HEK293 (cell line): Measurements from ENCODE around the gene GBX1.

Source experiments
- GLI4 ChIP-seq: fragments of 450-650 bp; formaldehyde crosslinking; IDR thresholded peaks from 2 replicates; pipeline ENCODE4 v1.5.1; 2016; ENCODE audit warnings: missing biosample characterization, missing genetic modification characterization
- KLF9 ChIP-seq: fragments of 450-650 bp; formaldehyde crosslinking; IDR thresholded peaks from 2 replicates; pipeline ENCODE4 v1.5.1; 2016; ENCODE audit warnings: missing biosample characterization, missing genetic modification characterization, low read depth
- ZFP37 ChIP-seq: fragments of 450-650 bp; formaldehyde crosslinking; IDR thresholded peaks from 2 replicates; pipeline ENCODE4 v1.5.1; 2016; ENCODE audit warnings: missing biosample characterization, missing genetic modification characterization
- ZNF16 ChIP-seq: fragments of 450-650 bp; formaldehyde crosslinking; IDR thresholded peaks from 2 replicates; pipeline ENCODE4 v1.5.1; 2016; ENCODE audit warnings: low read depth, missing biosample characterization, missing genetic modification characterization
- ZNF335 ChIP-seq: fragments of 450-650 bp; formaldehyde crosslinking; conservative IDR thresholded peaks from 2 replicates; pipeline ENCODE4 v1.5.1; 2016; ENCODE audit warnings: missing biosample characterization, missing genetic modification characterization
- ZNF366 ChIP-seq: fragments of 450-650 bp; formaldehyde crosslinking; conservative IDR thresholded peaks from 2 replicates; pipeline ENCODE4 v1.5.1; 2016; ENCODE audit warnings: missing biosample characterization, missing genetic modification characterization
- ZNF514 ChIP-seq: fragments of 450-650 bp; formaldehyde crosslinking; IDR thresholded peaks from 2 replicates; pipeline ENCODE4 v1.5.1; 2016; ENCODE audit warnings: missing biosample characterization, missing genetic modification characterization
- ZNF600 ChIP-seq: fragments of 450-650 bp; formaldehyde crosslinking; IDR thresholded peaks from 2 replicates; pipeline ENCODE4 v1.5.1; 2016; ENCODE audit warnings: missing biosample characterization, missing genetic modification characterization
- ZNF629 ChIP-seq: fragments of 450-650 bp; formaldehyde crosslinking; IDR thresholded peaks from 2 replicates; pipeline ENCODE4 v1.5.1; 2017; ENCODE audit warnings: missing biosample characterization, missing genetic modification characterization
- ZNF792 ChIP-seq: fragments of 450-650 bp; formaldehyde crosslinking; IDR thresholded peaks from 2 replicates; pipeline ENCODE4 v1.5.1; 2016; ENCODE audit warnings: missing biosample characterization, missing genetic modification characterization
- TF ChIP-seq, protein P1 (sequence below): fragments of 450-650 bp; formaldehyde crosslinking; IDR thresholded peaks from 2 replicates; pipeline ENCODE4 v1.5.1; 2017; ENCODE audit warnings: missing biosample characterization, missing genetic modification characterization
- TF ChIP-seq, protein P2 (sequence below): fragments of 450-650 bp; formaldehyde crosslinking; IDR thresholded peaks from 2 replicates; pipeline ENCODE4 v1.5.1; 2016; ENCODE audit warnings: missing biosample characterization, missing genetic modification characterization
- TF ChIP-seq, protein P3 (sequence below): fragments of 450-650 bp; formaldehyde crosslinking; IDR thresholded peaks from 2 replicates; pipeline ENCODE4 v1.5.1; 2016; ENCODE audit warnings: missing biosample characterization, missing genetic modification characterization
- TF ChIP-seq, protein P4 (sequence below): fragments of 450-650 bp; formaldehyde crosslinking; conservative IDR thresholded peaks from 2 replicates; pipeline ENCODE4 v1.5.1; 2016; ENCODE audit warnings: low read depth, missing biosample characterization, missing genetic modification characterization
- TF ChIP-seq, protein P5 (sequence below): fragments of 450-650 bp; formaldehyde crosslinking; IDR thresholded peaks from 2 replicates; pipeline ENCODE4 v1.5.1; 2016; ENCODE audit warnings: missing biosample characterization, missing genetic modification characterization
- TF ChIP-seq, protein P6 (sequence below): fragments of 450-650 bp; formaldehyde crosslinking; IDR thresholded peaks from 2 replicates; pipeline ENCODE4 v1.5.1; 2016; ENCODE audit warnings: missing biosample characterization, missing genetic modification characterization
- TF ChIP-seq, protein P7 (sequence below): fragments of 450-650 bp; formaldehyde crosslinking; optimal IDR thresholded peaks from 2 replicates; pipeline ENCODE3; 2016; ENCODE audit warnings: missing biosample characterization, mild to moderate bottlenecking, missing genetic modification characterization
- TF ChIP-seq, protein P8 (sequence below): fragments of 450-650 bp; formaldehyde crosslinking; IDR thresholded peaks from 2 replicates; pipeline ENCODE4 v1.5.1; 2016; ENCODE audit warnings: missing biosample characterization, missing genetic modification characterization
- TF ChIP-seq, protein P9 (sequence below): fragments of 450-650 bp; formaldehyde crosslinking; IDR thresholded peaks from 2 replicates; pipeline ENCODE4 v1.5.1; 2017; ENCODE audit warnings: missing biosample characterization, mild to moderate bottlenecking, missing genetic modification characterization, moderate library complexity

The GBX1 gene

DNA sequence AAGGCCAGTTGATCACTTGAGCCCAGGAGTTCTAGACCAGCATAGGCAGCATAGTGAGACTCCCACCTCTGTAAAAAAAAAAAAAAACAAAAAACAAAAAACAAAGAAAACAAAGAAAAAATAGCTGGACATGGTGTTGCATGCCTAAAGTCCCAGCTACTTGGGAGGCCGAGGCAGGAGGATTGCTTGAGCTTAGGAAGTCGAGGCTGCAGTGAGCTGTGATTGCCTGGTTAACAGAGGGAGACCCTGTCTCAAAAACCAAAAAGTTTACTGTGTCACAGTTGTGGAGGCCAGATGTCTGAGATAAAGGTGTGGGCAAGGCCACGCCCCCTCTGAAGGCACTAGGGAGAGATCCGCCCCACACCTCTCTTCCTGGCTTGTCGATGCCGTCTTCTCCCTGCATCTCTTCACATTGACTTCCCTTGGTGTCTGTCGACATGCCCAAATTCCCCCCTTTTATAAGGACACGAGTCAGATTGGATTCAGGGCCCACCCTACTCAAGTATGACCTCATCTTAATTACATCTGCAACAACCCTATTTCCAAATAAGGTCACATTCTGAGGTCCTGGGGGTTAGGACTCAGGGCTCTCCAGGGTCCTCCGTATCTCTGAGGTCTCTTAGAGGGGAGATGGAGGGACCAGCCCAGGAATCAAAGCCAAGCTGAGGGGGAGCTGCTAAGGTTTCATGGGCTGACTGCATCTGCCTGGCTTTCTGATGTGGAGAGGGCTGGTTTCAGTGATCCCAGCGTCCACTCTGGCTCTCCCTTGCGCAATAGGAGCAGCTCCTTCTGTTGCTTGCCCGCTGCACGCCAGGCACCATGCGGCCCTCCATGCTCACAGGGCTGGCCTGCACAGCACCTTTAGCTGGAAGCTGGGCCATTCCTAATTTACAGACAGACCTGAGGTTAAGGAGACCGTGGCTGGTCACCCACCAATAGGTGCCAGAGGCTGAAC, 58.1 kb downstream of the GBX1 start (continued):
- TF ChIP-seq, protein P1, sequence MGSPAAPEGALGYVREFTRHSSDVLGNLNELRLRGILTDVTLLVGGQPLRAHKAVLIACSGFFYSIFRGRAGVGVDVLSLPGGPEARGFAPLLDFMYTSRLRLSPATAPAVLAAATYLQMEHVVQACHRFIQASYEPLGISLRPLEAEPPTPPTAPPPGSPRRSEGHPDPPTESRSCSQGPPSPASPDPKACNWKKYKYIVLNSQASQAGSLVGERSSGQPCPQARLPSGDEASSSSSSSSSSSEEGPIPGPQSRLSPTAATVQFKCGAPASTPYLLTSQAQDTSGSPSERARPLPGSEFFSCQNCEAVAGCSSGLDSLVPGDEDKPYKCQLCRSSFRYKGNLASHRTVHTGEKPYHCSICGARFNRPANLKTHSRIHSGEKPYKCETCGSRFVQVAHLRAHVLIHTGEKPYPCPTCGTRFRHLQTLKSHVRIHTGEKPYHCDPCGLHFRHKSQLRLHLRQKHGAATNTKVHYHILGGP = no peak
- TF ChIP-seq, protein P2, sequence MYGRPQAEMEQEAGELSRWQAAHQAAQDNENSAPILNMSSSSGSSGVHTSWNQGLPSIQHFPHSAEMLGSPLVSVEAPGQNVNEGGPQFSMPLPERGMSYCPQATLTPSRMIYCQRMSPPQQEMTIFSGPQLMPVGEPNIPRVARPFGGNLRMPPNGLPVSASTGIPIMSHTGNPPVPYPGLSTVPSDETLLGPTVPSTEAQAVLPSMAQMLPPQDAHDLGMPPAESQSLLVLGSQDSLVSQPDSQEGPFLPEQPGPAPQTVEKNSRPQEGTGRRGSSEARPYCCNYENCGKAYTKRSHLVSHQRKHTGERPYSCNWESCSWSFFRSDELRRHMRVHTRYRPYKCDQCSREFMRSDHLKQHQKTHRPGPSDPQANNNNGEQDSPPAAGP (tag by site-specific recombination) = peak; percentile 45; the same call in 1 of the 2 replicates
- TF ChIP-seq ZFP37 (tag by site-specific recombination) (no peak), ZNF629 (tag by site-specific recombination) (peak; percentile 40; the same call in 1 of the 2 replicates), GLI4 (tag by site-specific recombination) (no peak), ZNF366 (tag by site-specific recombination) (peak; percentile 58), KLF9 (tag by site-specific recombination) (peak; percentile 73), ZNF600 (tag by site-specific recombination) (0 out of 2 replicates have a peak, but pooled peaks have one; percentile 14), ZNF514 (tag by site-specific recombination) (no peak), ZNF792 (tag by site-specific recombination) (no peak), ZNF335 (tag by site-specific recombination) (peak; percentile 81), ZNF16 (tag by site-specific recombination) (no peak)
- TF ChIP-seq, protein P3, sequence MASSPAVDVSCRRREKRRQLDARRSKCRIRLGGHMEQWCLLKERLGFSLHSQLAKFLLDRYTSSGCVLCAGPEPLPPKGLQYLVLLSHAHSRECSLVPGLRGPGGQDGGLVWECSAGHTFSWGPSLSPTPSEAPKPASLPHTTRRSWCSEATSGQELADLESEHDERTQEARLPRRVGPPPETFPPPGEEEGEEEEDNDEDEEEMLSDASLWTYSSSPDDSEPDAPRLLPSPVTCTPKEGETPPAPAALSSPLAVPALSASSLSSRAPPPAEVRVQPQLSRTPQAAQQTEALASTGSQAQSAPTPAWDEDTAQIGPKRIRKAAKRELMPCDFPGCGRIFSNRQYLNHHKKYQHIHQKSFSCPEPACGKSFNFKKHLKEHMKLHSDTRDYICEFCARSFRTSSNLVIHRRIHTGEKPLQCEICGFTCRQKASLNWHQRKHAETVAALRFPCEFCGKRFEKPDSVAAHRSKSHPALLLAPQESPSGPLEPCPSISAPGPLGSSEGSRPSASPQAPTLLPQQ = peak; percentile 95
- TF ChIP-seq, protein P4, sequence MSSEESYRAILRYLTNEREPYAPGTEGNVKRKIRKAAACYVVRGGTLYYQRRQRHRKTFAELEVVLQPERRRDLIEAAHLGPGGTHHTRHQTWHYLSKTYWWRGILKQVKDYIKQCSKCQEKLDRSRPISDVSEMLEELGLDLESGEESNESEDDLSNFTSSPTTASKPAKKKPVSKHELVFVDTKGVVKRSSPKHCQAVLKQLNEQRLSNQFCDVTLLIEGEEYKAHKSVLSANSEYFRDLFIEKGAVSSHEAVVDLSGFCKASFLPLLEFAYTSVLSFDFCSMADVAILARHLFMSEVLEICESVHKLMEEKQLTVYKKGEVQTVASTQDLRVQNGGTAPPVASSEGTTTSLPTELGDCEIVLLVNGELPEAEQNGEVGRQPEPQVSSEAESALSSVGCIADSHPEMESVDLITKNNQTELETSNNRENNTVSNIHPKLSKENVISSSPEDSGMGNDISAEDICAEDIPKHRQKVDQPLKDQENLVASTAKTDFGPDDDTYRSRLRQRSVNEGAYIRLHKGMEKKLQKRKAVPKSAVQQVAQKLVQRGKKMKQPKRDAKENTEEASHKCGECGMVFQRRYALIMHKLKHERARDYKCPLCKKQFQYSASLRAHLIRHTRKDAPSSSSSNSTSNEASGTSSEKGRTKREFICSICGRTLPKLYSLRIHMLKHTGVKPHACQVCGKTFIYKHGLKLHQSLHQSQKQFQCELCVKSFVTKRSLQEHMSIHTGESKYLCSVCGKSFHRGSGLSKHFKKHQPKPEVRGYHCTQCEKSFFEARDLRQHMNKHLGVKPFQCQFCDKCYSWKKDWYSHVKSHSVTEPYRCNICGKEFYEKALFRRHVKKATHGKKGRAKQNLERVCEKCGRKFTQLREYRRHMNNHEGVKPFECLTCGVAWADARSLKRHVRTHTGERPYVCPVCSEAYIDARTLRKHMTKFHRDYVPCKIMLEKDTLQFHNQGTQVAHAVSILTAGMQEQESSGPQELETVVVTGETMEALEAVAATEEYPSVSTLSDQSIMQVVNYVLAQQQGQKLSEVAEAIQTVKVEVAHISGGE = no peak
- TF ChIP-seq, protein P5, sequence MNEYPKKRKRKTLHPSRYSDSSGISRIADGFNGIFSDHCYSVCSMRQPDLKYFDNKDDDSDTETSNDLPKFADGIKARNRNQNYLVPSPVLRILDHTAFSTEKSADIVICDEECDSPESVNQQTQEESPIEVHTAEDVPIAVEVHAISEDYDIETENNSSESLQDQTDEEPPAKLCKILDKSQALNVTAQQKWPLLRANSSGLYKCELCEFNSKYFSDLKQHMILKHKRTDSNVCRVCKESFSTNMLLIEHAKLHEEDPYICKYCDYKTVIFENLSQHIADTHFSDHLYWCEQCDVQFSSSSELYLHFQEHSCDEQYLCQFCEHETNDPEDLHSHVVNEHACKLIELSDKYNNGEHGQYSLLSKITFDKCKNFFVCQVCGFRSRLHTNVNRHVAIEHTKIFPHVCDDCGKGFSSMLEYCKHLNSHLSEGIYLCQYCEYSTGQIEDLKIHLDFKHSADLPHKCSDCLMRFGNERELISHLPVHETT = no peak
- TF ChIP-seq, protein P6, sequence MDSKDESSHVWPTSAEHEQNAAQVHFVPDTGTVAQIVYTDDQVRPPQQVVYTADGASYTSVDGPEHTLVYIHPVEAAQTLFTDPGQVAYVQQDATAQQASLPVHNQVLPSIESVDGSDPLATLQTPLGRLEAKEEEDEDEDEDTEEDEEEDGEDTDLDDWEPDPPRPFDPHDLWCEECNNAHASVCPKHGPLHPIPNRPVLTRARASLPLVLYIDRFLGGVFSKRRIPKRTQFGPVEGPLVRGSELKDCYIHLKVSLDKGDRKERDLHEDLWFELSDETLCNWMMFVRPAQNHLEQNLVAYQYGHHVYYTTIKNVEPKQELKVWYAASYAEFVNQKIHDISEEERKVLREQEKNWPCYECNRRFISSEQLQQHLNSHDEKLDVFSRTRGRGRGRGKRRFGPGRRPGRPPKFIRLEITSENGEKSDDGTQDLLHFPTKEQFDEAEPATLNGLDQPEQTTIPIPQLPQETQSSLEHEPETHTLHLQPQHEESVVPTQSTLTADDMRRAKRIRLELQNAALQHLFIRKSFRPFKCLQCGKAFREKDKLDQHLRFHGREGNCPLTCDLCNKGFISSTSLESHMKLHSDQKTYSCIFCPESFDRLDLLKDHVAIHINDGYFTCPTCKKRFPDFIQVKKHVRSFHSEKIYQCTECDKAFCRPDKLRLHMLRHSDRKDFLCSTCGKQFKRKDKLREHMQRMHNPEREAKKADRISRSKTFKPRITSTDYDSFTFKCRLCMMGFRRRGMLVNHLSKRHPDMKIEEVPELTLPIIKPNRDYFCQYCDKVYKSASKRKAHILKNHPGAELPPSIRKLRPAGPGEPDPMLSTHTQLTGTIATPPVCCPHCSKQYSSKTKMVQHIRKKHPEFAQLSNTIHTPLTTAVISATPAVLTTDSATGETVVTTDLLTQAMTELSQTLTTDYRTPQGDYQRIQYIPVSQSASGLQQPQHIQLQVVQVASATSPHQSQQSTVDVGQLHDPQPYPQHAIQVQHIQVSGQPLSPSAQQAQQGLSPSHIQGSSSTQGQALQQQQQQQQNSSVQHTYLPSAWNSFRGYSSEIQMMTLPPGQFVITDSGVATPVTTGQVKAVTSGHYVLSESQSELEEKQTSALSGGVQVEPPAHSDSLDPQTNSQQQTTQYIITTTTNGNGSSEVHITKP (tag by site-specific recombination) = no peak
- TF ChIP-seq, protein P7, sequence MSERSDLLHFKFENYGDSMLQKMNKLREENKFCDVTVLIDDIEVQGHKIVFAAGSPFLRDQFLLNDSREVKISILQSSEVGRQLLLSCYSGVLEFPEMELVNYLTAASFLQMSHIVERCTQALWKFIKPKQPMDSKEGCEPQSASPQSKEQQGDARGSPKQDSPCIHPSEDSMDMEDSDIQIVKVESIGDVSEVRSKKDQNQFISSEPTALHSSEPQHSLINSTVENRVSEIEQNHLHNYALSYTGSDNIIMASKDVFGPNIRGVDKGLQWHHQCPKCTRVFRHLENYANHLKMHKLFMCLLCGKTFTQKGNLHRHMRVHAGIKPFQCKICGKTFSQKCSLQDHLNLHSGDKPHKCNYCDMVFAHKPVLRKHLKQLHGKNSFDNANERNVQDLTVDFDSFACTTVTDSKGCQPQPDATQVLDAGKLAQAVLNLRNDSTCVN (tag by site-specific recombination) = no peak
- TF ChIP-seq, protein P8, sequence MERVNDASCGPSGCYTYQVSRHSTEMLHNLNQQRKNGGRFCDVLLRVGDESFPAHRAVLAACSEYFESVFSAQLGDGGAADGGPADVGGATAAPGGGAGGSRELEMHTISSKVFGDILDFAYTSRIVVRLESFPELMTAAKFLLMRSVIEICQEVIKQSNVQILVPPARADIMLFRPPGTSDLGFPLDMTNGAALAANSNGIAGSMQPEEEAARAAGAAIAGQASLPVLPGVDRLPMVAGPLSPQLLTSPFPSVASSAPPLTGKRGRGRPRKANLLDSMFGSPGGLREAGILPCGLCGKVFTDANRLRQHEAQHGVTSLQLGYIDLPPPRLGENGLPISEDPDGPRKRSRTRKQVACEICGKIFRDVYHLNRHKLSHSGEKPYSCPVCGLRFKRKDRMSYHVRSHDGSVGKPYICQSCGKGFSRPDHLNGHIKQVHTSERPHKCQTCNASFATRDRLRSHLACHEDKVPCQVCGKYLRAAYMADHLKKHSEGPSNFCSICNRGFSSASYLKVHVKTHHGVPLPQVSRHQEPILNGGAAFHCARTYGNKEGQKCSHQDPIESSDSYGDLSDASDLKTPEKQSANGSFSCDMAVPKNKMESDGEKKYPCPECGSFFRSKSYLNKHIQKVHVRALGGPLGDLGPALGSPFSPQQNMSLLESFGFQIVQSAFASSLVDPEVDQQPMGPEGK (tag by site-specific recombination) = peak; percentile 54; the same call in 1 of the 2 replicates
- TF ChIP-seq, protein P9, sequence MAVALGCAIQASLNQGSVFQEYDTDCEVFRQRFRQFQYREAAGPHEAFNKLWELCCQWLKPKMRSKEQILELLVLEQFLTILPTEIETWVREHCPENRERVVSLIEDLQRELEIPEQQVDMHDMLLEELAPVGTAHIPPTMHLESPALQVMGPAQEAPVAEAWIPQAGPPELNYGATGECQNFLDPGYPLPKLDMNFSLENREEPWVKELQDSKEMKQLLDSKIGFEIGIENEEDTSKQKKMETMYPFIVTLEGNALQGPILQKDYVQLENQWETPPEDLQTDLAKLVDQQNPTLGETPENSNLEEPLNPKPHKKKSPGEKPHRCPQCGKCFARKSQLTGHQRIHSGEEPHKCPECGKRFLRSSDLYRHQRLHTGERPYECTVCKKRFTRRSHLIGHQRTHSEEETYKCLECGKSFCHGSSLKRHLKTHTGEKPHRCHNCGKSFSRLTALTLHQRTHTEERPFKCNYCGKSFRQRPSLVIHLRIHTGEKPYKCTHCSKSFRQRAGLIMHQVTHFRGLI = no peak
